GM12891 (cell line): Measurements from ENCODE around the gene PIK3CD.

Source experiments
- PAX5 ChIP-seq: IDR thresholded peaks from 2 replicates; pipeline ENCODE4 v1.6.1; 2011; ENCODE audit warnings: low read length, moderate library complexity, mild to moderate bottlenecking; ENCODE audit not compliant: insufficient read depth, severe bottlenecking
- POLR2A ChIP-seq: IDR thresholded peaks from 2 replicates; pipeline ENCODE4 v1.6.1; 2011; ENCODE audit warnings: low read depth, low read length, control low read depth
- POLR2AphosphoS5 ChIP-seq: IDR thresholded peaks from 2 replicates; pipeline ENCODE4 v1.6.1; 2011; ENCODE audit warnings: low read depth, low read length, control low read depth
- TAF1 ChIP-seq: IDR thresholded peaks from 2 replicates; pipeline ENCODE4 v1.6.1; 2011; ENCODE audit warnings: low read depth, low read length, control low read depth

- no peak for TF ChIP-seq TAF1
- no peak for TF ChIP-seq POLR2AphosphoS5
- no peak for TF ChIP-seq POLR2A
- no peak for TF ChIP-seq PAX5
These were observed 16.9 kb upstream of the PIK3CD start for GRCh38 chr1:9634582-9634981.
